ENCODE results near the gene WSB2. TPM values are rescaled to one million over a fixed set of nuclear protein-coding genes. Genes with fewer than 3 reads are reported as not detected.
A peak's percentile ranks its signal among the peaks of the same experiment; 100 is the strongest.

The WSB2 gene
- total RNA-seq, 1 donor = 171 TPM

GRCh38 chr12:118050972-118051910 is 9.7 kb downstream of the WSB2 start:
- TF ChIP-seq CTCF (IDR thresholded peaks at IDR 0.05; ENCODE audit: insufficient read depth, low read depth, low read length) = peak; percentile 2
- no peak for DNase-seq (ENCODE audit: low read depth)
- H3K4me3 ChIP-seq (ENCODE audit: low read depth, low read length) = no peak overlapping the region

GRCh38 chr12:118046430-118046829 is 14.5 kb downstream of the WSB2 start:
- TF ChIP-seq CTCF (IDR thresholded peaks at IDR 0.05; ENCODE audit: insufficient read depth, low read depth, low read length) = no peak
- no peak overlapping the region for H3K4me3 ChIP-seq (ENCODE audit: low read depth, low read length)
- DNase-seq (ENCODE audit: low read depth) = no peak

DNA sequence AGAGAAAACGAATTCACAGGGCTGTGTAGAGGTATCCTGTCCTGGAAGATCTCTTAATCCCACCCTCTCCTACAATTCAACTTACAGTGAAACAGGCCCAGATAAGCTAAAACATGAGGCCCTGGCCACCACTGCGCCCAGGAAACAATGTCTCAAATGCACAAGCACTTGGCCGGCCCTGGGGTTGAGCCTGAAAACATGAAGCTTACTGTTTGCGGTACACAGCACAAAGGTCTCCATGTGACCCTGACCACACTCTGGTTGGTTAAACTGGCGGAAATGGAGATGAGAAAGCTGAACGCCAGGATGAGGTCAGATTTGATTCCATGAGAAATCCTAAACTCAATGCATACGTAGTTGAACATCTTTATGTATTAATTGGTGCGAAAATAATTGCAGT is 16.4 kb downstream of the WSB2 start:
- DNase-seq (ENCODE audit: low read depth) = no peak
- TF ChIP-seq CTCF (IDR thresholded peaks at IDR 0.05; ENCODE audit: insufficient read depth, low read depth, low read length) = no peak
- no peak overlapping the region for H3K4me3 ChIP-seq (ENCODE audit: low read depth, low read length)

DNA sequence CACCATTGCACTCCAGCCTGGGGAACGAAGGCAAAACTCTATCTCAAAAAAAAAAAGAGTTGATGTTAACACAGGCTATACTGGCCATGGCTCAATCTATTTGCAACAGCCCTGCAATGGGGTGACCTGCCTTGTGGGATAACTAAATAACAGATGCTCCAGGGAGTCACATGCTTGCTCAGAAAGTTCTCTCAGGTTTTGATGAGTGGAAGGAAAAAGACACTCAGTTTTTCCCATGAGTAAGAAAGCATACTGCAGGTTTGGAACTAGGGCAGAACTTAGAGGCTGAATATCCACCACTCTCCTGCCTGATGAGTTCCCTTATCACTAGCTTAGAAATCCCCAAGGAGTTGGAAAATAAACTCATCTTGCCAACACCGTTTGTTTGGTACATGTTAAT is 16.9 kb downstream of the WSB2 start:
- H3K4me3 ChIP-seq (ENCODE audit: low read depth, low read length) = no peak overlapping the region
- no peak for TF ChIP-seq CTCF (IDR thresholded peaks at IDR 0.05; ENCODE audit: insufficient read depth, low read depth, low read length)
- no peak for DNase-seq (ENCODE audit: low read depth)

DNA sequence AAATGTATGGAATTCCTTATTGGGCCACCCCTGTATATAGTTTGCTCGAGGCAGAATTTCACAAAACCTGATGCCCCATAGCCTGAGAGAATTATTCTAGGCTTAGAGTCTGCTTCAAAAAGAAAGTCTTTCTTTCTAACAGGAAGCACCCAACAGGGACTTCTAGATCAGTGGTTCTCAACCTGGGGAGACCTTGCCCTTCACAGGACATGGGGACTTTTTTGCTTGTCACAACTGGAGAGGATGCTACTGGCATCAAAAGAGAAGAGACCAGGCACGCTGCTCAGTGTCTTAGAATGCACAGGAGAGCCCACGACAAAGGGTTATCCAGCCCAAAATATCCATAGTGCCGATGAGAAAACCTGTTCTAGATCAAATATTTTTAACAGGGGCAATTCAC is 18.9 kb downstream of the WSB2 start:
- H3K4me3 ChIP-seq (ENCODE audit: low read depth, low read length) = no peak overlapping the region
- TF ChIP-seq CTCF (IDR thresholded peaks at IDR 0.05; ENCODE audit: insufficient read depth, low read depth, low read length) = no peak
- no peak for DNase-seq (ENCODE audit: low read depth)

- DNase-seq (ENCODE audit: low read depth) = no peak
- TF ChIP-seq CTCF (IDR thresholded peaks at IDR 0.05; ENCODE audit: insufficient read depth, low read depth, low read length) = no peak
- no peak overlapping the region for H3K4me3 ChIP-seq (ENCODE audit: low read depth, low read length)
Observed at GRCh38 chr12:118038137-118038536, 22.8 kb downstream of the WSB2 start.
